ENCODE data around the gene LRRC47. TPM values are rescaled to one million over a fixed set of nuclear protein-coding genes. Genes with fewer than 3 reads are reported as not detected.

The LRRC47 gene
- total RNA-seq, 1 experiment from 2014 or later: 65.1 TPM

DNA sequence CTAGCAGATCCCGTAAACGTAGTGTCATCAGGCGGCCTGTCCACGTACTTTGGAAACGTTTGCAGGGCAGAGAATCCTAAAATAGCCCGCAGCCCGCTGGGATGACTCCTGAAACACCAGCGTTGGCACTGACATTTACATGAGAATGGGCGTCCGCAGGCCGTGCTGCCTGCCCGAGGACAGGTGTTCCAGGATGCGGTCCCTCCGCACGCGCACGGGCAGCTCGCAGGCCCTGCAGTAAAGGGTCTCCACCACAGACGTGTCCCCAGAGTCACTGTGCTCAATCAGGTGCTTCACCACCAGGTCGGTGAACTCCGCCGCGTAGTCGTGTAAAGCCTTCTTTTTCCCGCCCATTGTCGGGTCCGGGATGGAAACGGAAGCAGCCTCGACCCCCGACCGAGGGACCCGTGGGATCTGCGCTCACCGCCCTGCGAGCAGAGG is 49.9 kb downstream of the LRRC47 start:
- Mint-ChIP-seq H3K27ac (peak overlapping the region; percentile 63 to 97 (median 97); a peak in 5 of 7 replicates), H3K27me3 (ENCODE audit: low read depth) (peaks cover 15% of the 10 kb centered on the region), H3K36me3 (ENCODE audit: insufficient read depth in 1 of 3, low read depth in 3 of 3) (peaks cover 23 to 34% (median 32%) of the 10 kb centered on the region in 3 experiments; a peak in 6 of 7 replicates), H3K9me3 (no peaks in the 10 kb centered on the region), H3K4me1 (peaks cover 18 to 19% of the 10 kb centered on the region in 2 experiments), H3K4me3 (peak overlapping the region; percentile 92 to 95)
- Histone ChIP-seq H2BK5ac (ENCODE audit: insufficient read length, low read length) (no peak overlapping the region), H3K23me2 (ENCODE audit: insufficient read length, low read depth, low read length, poor library complexity, severe bottlenecking) (peaks cover 11% of the 10 kb centered on the region), H3K79me1 (ENCODE audit: insufficient read depth, low read depth, low read length, poor library complexity, severe bottlenecking) (no peaks in the 10 kb centered on the region), H4K91ac (ENCODE audit: insufficient read length, low read depth, low read length) (no peak overlapping the region), H3K18ac (ENCODE audit: insufficient read length, low read depth, low read length) (peak overlapping the region; percentile 60), H2AFZ (ENCODE audit: low read length) (no peak overlapping the region), H2BK20ac (ENCODE audit: low read depth, low read length, poor library complexity, severe bottlenecking) (no peak overlapping the region), H4K5ac (ENCODE audit: insufficient read length, low read depth, low read length) (no peak overlapping the region), H3K4ac (ENCODE audit: low read depth, low read length) (no peak overlapping the region), H2AK5ac (ENCODE audit: insufficient read length, low read length) (no peak overlapping the region), H3K27ac (ENCODE audit: insufficient read length, low read depth, low read length) (no peak overlapping the region), H3K14ac (ENCODE audit: insufficient read depth, low read length) (peak overlapping the region; percentile 51; the same call in 1 of the 2 replicates), H4K8ac (replicated peaks; ENCODE audit: insufficient read length, low read depth, low read length) (no peak overlapping the region), H3K79me2 (ENCODE audit: insufficient read depth, low read length) (peaks cover 2% of the 10 kb centered on the region; the same call in 1 of the 2 replicates), H3K27me3 (ENCODE audit: insufficient read depth, low read length) (no peaks in the 10 kb centered on the region; the same call in 1 of the 2 replicates), H3K56ac (ENCODE audit: insufficient read length, low read depth, low read length) (no peak overlapping the region), H3K23ac (ENCODE audit: insufficient read length, low read depth, low read length) (no peak overlapping the region), H3K4me1 (ENCODE audit: insufficient read depth, low read length) (peaks cover 5% of the 10 kb centered on the region; the same call in 1 of the 2 replicates), H4K20me1 (ENCODE audit: control insufficient read depth, insufficient read depth, insufficient read length) (peaks cover 5% of the 10 kb centered on the region), H3K9ac (ENCODE audit: extremely low read depth, insufficient read length, low read length) (peak overlapping the region; percentile 5), H2BK120ac (ENCODE audit: low read depth, low read length, poor library complexity, severe bottlenecking) (no peak overlapping the region), H3K9me3 (ENCODE audit: control insufficient read depth, low read depth, low read length) (no peaks in the 10 kb centered on the region), H2BK15ac (ENCODE audit: low read depth, low read length) (no peak overlapping the region; the same call in 1 of the 2 replicates), H3K4me2 (ENCODE audit: insufficient read depth, insufficient read length, low read length) (peak overlapping the region; percentile 70), H3T11ph (ENCODE audit: low read length) (no peak overlapping the region), H2BK12ac (ENCODE audit: insufficient read length, low read depth, low read length) (no peak overlapping the region)
- TF ChIP-seq, protein P1, sequence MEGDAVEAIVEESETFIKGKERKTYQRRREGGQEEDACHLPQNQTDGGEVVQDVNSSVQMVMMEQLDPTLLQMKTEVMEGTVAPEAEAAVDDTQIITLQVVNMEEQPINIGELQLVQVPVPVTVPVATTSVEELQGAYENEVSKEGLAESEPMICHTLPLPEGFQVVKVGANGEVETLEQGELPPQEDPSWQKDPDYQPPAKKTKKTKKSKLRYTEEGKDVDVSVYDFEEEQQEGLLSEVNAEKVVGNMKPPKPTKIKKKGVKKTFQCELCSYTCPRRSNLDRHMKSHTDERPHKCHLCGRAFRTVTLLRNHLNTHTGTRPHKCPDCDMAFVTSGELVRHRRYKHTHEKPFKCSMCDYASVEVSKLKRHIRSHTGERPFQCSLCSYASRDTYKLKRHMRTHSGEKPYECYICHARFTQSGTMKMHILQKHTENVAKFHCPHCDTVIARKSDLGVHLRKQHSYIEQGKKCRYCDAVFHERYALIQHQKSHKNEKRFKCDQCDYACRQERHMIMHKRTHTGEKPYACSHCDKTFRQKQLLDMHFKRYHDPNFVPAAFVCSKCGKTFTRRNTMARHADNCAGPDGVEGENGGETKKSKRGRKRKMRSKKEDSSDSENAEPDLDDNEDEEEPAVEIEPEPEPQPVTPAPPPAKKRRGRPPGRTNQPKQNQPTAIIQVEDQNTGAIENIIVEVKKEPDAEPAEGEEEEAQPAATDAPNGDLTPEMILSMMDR (conservative IDR thresholded peaks at IDR 0.05): no peak
- WGBS (ENCODE audit: extremely low coverage, insufficient read length, low lambda C conversion rate): no CpG with 5 or more reads among the region's 35 CpGs
- peak; percentile 82 for DNase-seq
